Measurements from ENCODE around the gene COLEC11.

GRCh38 chr2:3664118-3664517, 69.2 kb downstream of the COLEC11 start:
- TF ChIP-seq, protein P1, sequence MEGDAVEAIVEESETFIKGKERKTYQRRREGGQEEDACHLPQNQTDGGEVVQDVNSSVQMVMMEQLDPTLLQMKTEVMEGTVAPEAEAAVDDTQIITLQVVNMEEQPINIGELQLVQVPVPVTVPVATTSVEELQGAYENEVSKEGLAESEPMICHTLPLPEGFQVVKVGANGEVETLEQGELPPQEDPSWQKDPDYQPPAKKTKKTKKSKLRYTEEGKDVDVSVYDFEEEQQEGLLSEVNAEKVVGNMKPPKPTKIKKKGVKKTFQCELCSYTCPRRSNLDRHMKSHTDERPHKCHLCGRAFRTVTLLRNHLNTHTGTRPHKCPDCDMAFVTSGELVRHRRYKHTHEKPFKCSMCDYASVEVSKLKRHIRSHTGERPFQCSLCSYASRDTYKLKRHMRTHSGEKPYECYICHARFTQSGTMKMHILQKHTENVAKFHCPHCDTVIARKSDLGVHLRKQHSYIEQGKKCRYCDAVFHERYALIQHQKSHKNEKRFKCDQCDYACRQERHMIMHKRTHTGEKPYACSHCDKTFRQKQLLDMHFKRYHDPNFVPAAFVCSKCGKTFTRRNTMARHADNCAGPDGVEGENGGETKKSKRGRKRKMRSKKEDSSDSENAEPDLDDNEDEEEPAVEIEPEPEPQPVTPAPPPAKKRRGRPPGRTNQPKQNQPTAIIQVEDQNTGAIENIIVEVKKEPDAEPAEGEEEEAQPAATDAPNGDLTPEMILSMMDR (CRISPR knock-in tag; IDR thresholded peaks at IDR 0.05), result no peak
- TF ChIP-seq ZNF296 (CRISPR knock-in tag; conservative IDR thresholded peaks at IDR 0.05) (no peak), ZC3H13 (CRISPR knock-in tag; IDR thresholded peaks at IDR 0.05) (no peak), TRIM24 (CRISPR knock-in tag; IDR thresholded peaks at IDR 0.05) (no peak), HHEX (CRISPR knock-in tag; IDR thresholded peaks at IDR 0.05) (no peak), RAD21 (CRISPR knock-in tag; IDR thresholded peaks at IDR 0.05) (no peak)
